Ascending aorta (tissue), 2 donors: ENCODE data around the gene AHNAK. TPM values are rescaled to one million over a fixed set of nuclear protein-coding genes. Genes with fewer than 3 reads are reported as not detected.
"Not testable (repeated sequence)": the region's sequence is repeated elsewhere in the genome, so short reads cannot be mapped to it uniquely, and the experiment has no call there.

Experiments
- DNase-seq, 2 donors: peaks; one replicate each; pipeline ENCODE4 v3.0.0-alpha.2; 2019; ENCODE audit warnings: low spot score in 2 of 2
- H3K27ac ChIP-seq, 2 donors: fragments of 200-600 bp; sonication (generic); one replicate each; pipeline ENCODE4 v1.5.1; 2016 to 2017; ENCODE audit warnings: mild to moderate bottlenecking in 1 of 2
- H3K27me3 ChIP-seq: fragments of 200-600 bp; sonication (generic); one replicate; pipeline ENCODE4 v1.5.1; 2017
- H3K36me3 ChIP-seq, 2 donors: fragments of 200-600 bp; sonication (generic); one replicate each; pipeline ENCODE4 v1.5.1; 2016
- H3K4me1 ChIP-seq, 2 donors: fragments of 200-600 bp; sonication (generic); one replicate each; pipeline ENCODE4 v1.5.1; 2016 to 2017; ENCODE audit warnings: mild to moderate bottlenecking in 1 of 2
- H3K4me3 ChIP-seq, 2 donors: fragments of 200-600 bp; sonication (generic); one replicate each; pipeline ENCODE4 v1.5.1; 2016 to 2017; ENCODE audit warnings: mild to moderate bottlenecking in 1 of 2
- H3K9me3 ChIP-seq, 2 donors: fragments of 200-600 bp; sonication (generic); one replicate each; pipeline ENCODE4 v1.5.1; 2016
- CTCF ChIP-seq, 3 experiments: fragments of 200-600 bp in 2 of 3; fragments of 450-650 bp in 1 of 3; sonication (generic) in 2 of 3; IDR thresholded peaks; one replicate each; pipeline ENCODE4 v1.5.1; 2016 to 2019; ENCODE audit warnings: antibody characterized with exemption in 3 of 3, mild to moderate bottlenecking in 1 of 3, moderate library complexity in 1 of 3
- intact Hi-C: fragments of 100-400 bp; cut with DNase I; formaldehyde crosslinking; loops from one replicate; pipeline ENCODE4 v1.15.1; 2023
- total RNA-seq: library from RNA; depleted of rRNA; stranded (reverse); fragments of >200 nt; gene quantifications from one replicate; pipeline ENCODE4 v1.1.0, GENCODE V29; 2016

AHNAK gene
- total RNA-seq, 1 donor from 2014 or later: 718 TPM

GRCh38 chr11:62569611-62570010 is 23.0 kb upstream of the AHNAK start:
- intact Hi-C loops: no loop called here
- Histone ChIP-seq H3K4me3 (no peak overlapping the region), H3K4me1 (peaks cover 0 to 6% of the 10 kb centered on the region in 2 donors), H3K36me3 (peaks cover 70 to 77% of the 10 kb centered on the region in 2 donors), H3K27ac (no peak overlapping the region), H3K9me3 (no peaks in the 10 kb centered on the region), H3K27me3 (no peaks in the 10 kb centered on the region)
- DNase-seq: no peak
- TF ChIP-seq CTCF (IDR thresholded peaks at IDR 0.05): no peak

DNA sequence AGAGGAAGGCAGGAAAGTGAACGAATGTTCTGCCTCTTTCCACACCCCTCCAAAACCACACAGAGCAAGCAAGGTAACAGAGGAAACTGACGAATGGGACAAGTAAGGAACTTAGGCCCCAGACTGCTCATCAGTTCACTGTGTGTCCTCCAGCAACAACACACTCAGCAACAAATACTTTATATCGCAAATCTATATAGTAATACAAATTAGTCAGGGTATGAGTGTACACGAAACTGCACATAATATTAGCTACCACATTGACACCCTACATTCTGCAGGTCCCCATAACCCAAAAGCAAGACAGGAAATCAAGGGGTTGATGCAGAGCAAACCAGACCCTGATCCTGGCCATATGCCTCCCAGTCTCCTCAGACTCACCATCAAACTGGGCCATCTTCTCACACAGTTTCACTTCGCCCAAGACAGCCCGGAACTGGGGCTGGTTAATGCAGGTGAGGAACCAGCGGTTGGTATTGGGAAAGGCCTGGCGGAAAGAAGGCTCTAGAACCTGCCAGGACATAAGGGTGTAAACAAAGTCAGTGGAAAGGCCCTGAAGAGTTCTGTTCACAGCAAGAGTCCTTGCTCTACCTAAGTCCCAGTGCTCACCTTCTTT is 20.5 kb upstream of the AHNAK start:
- intact Hi-C loops: no loop called here

DNA sequence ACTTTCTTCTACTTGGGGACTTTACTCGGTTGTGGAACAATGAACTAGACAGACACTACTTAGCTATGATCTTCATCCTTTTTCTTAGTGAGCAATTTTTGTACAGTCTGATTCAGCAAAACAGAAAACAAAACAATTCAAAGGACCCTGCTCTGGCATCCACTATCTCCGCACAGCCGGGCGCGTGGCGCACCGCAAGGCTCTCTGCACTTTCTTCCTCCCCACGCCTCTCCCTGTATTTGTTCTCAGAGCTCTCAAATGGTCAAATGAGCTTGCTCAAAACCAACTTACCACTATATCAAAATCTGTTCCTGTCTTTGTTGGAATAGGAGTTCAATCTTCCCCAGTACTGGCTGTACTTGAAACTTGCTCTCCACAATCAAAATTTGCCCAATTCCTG is 19.6 kb upstream of the AHNAK start:
- intact Hi-C loops: no loop called here
- H3K36me3 ChIP-seq: peaks cover 84 to 86% of the 10 kb centered on the region in 2 donors
- H3K27ac ChIP-seq: no peak overlapping the region
- no peak for TF ChIP-seq CTCF (IDR thresholded peaks at IDR 0.05)
- H3K4me1 ChIP-seq: peaks cover 0 to under 1% of the 10 kb centered on the region in 2 donors
- no peaks in the 10 kb centered on the region for H3K27me3 ChIP-seq
- H3K9me3 ChIP-seq: no peaks in the 10 kb centered on the region
- H3K4me3 ChIP-seq: no peak overlapping the region
- DNase-seq: no peak

More for the DNA sequence above, 20.5 kb upstream of the AHNAK start:
- Histone ChIP-seq H3K4me3 (no peak overlapping the region), H3K27ac (no peak overlapping the region), H3K9me3 (no peaks in the 10 kb centered on the region), H3K36me3 (peaks cover 91 to 94% of the 10 kb centered on the region in 2 donors), H3K27me3 (no peaks in the 10 kb centered on the region), H3K4me1 (no peaks in the 10 kb centered on the region)
- DNase-seq: no peak
- TF ChIP-seq CTCF (IDR thresholded peaks at IDR 0.05): no peak

DNA sequence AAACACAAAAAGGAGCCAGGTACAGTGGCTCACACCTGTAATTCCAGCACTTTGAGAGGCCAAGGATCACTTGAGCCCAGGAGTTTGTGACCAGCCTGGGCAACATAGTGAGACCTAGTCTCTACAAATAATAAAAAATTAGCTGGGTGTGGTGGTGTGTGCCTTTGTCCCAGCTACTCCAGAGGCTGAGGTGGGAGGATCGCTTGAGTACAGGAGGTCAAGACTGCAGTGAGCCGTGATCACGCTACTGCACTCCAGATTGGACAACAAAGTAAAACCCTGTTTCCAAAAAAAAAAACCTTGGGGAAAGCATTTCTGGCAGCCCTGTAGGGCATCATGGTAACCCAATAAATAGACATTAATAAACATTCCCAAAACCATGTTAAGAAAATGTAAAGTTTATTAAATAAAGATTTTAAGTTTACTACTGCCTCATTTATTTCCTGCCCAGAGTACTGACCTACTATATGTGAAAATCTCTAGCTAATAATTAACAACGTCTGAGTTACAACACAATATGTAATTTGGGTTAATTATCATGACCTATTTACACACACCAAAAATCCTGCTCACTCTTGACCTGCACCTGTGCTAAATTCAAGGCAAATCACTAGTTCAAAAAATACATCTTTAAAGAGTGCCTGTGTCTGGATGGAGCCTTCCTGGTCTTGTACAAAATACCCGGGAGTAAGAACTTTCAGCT is 18.6 kb upstream of the AHNAK start:
- Histone ChIP-seq H3K36me3 (peaks cover 76 to 77% of the 10 kb centered on the region in 2 donors), H3K27ac (no peak overlapping the region), H3K4me1 (peaks cover 4 to 7% of the 10 kb centered on the region in 2 donors), H3K27me3 (no peaks in the 10 kb centered on the region), H3K4me3 (no peak overlapping the region), H3K9me3 (no peaks in the 10 kb centered on the region)
- DNase-seq: no peak
- TF ChIP-seq CTCF (IDR thresholded peaks at IDR 0.05): no peak
- intact Hi-C loops: no loop called here

DNA sequence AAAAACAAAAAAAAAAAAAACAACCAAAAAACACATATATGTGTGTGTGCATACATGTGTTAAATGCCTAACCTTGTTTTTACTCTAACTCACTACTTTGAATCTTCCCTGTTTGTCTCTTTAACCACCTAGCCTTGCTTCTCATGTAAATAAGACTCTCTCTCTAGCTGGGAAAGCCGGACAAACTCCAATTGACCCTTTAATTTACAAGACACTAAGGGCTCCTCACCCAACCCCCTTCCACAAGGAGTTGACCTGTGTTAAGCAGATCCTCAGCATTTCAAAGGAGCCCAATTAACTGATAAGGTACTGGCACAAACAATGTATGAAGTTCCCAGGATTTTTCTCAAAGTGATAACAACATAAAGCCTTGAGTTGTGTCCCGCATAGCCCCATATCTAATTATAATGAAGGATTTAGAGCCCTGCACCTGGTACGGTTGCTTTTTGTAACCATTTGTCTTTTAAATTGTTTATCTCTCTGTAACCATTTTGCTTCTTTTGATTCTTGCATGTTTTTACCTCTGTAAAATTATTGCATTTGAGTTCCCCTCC is 15.1 kb upstream of the AHNAK start:
- H3K4me3 ChIP-seq, intact Hi-C loops, H3K9me3 ChIP-seq, DNase-seq, H3K27me3 ChIP-seq: not testable (repeated sequence)
- Histone ChIP-seq H3K36me3 (peaks cover 59 to 61% of the 10 kb centered on the region in 2 donors), H3K4me1 (peaks cover 8 to 19% of the 10 kb centered on the region in 2 donors), H3K27ac (peak overlapping the region; percentile 81 to 84)

DNA sequence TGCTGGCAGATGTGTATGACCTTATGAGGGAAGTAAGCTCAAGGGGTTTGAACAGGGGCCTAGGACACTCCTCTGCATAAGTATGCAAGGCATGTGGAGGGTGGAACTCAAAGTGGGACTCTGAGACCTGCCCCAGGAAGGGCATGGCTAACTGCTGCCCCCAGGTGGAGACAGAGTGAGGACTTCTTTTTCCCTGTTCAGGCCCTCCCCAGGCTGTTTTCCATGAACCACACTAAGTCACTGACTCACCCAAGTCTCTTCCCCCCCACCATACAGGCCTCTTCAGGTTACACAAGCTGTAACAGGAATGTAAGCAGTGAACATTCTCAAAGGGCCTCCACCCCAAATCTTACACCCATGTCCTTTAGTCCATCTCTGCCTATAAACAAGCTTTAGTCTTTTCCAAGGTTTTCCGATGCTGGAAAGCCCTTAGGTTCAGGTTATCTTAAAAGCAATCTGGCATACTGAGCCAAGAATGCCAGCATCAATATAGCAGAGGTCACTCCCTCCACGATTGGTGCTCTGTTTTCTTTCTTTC is 14.0 kb upstream of the AHNAK start:
- Histone ChIP-seq H3K27me3 (no peaks in the 10 kb centered on the region), H3K4me1 (peaks cover 16 to 29% of the 10 kb centered on the region in 2 donors), H3K36me3 (peaks cover 48 to 50% of the 10 kb centered on the region in 2 donors), H3K9me3 (no peaks in the 10 kb centered on the region), H3K27ac (peak overlapping the region; percentile 81 to 84), H3K4me3 (no peak overlapping the region)
- intact Hi-C loops: loop anchor here (1.0 kb wide), 4 partner anchors 14 to 165 kb away; partner anchors contain the start of genes AHNAK and TUT1
- TF ChIP-seq CTCF (IDR thresholded peaks at IDR 0.05): peak; percentile 83 to 92 (median 85)
- DNase-seq: peak; percentile 63 to 98

GRCh38 chr11:62559626-62560025 is 13.0 kb upstream of the AHNAK start:
- intact Hi-C loops: loop anchor here (1.0 kb wide), 4 partner anchors 13 to 164 kb away; partner anchors contain the start of genes AHNAK and TUT1
- not testable (repeated sequence) for H3K4me3 ChIP-seq, H3K9me3 ChIP-seq, H3K27me3 ChIP-seq, DNase-seq
- Histone ChIP-seq H3K4me1 (peaks cover 24 to 39% of the 10 kb centered on the region in 2 donors), H3K36me3 (peaks cover 38 to 41% of the 10 kb centered on the region in 2 donors), H3K27ac (peak overlapping the region; percentile 73 to 79)
